HG02642 (cell line): Measurements from ENCODE around the gene ZNRF4.
"Not testable (repeated sequence)": the region's sequence is repeated elsewhere in the genome, so short reads cannot be mapped to it uniquely, and the experiment has no call there.

Experiments
- ATAC-seq: cut with Tn5 transposase; IDR thresholded peaks from one replicate; pipeline ENCODE4 v1.9.1; 2021; ENCODE audit warnings: mild to moderate bottlenecking; ENCODE audit not compliant: unreplicated experiment, poor library complexity

The ZNRF4 gene

GRCh38 chr19:5470264-5470671, 15.1 kb downstream of the ZNRF4 start:
- no peak for ATAC-seq

- ATAC-seq = no peak
Measured at GRCh38 chr19:5472286-5472685, 17.1 kb downstream of the ZNRF4 start.

DNA sequence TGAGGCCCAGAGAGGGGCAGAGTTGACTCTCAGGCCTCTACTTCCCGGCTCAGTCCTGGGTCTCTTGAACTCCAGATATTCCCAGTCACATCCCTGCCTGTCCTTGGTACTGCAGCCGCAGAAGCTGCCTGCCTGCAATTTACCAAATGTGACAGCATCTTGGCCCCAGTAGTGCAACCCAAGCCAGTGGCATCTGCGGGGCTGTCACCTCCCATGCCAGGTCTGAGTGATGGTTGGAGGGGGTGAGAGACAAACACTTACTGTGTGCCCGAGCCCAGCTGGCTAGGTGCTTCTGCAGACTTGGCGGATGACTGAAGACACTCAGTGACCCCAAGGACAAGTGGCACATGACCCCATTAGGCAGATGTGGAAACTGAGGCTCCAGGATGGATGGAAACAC, 18.4 kb downstream of the ZNRF4 start:
- ATAC-seq = no peak

DNA sequence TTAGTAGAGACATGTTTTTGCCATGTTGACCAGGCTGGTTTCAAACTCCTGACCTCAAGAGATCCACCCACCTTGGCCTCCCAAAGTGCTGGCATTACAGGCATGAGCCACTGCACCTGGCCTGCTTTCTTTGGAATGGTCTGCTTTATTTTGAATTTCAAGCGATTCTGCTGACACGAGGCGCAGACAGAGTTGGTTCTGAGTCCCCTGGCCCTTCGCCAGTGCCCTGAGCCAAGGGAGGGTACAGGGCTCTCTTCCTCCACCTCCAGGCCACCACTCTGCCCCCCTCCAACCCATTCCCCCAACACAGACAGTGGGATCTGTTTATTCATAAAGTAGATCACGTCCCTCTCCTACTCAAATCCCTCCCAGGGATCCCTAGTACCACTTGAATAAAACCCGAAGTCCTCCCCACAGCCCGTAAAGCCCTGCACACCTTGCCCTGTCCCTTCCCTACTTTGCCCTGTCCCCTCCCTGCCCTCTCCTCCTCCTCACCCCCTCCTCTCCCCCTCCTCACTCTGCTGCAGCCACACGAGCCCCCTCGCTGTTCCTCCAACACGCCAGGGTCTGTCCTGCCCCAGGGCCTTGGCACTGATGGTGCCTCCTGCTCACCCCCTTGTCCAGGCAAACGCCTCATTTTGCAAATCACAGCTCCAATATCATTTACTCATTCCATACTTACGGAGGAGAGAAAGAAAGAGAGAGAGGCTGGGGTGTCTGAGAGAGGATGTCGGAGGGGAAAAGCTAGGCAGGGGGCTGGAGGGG, 22.4 kb downstream of the ZNRF4 start:
- no peak for ATAC-seq

GRCh38 chr19:5478241-5478924, 23.2 kb downstream of the ZNRF4 start:
- ATAC-seq = no peak

DNA sequence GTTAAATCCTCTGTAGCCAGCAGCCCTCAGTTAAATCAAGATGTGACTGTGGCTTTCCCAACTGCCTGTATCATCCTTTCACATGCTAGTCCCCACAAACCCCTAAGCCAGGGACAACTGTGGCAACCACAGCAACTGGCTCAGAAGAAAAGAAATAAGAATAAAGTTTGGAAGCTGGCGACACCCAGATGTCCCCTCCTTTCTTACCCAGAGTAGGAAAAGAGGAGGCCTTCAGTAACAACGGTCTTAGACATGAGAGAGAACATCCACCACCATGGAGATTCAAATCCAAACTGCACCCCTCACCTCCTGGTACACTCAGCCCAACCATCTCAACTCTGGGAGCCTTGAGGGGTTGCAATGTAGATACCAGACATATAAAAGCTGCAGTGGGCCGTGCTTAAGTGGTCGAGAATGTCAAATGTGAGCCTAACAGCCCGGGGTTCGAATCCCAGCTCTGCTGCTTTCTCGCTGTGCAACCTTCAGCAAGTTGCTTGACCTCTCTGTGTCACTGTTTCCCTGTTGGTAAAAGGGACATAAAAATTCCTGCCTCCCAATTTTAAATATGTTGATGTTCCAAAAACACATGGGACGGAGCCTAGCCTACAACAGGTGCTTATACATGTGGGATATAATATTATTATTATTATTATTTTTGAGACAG, 23.8 kb downstream of the ZNRF4 start:
- no peak for ATAC-seq

DNA sequence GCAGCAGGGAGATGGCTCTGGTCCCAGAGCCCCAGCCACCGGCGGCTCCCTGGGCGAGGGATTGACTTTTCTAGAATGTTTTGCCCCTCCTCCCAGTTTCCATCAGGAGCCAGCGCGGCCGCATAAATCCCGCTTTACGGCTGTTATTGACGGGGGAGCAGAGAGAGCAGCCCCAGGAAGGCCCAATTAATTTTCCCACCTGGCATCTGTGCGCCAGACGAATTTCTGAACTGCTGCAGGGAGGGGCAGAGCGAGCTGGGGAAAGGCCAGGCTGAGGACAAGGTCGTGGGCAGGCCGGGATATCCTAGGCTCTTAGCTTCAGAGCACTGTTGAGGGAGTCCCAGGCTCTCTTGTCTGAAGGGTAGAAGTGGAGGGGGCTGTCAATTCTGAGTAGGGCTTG, 24.7 kb downstream of the ZNRF4 start:
- no peak for ATAC-seq

GRCh38 chr19:5480427-5480836, 25.2 kb downstream of the ZNRF4 start:
- no peak for ATAC-seq

- no peak for ATAC-seq
Measured at GRCh38 chr19:5481957-5482356, 26.7 kb downstream of the ZNRF4 start.

DNA sequence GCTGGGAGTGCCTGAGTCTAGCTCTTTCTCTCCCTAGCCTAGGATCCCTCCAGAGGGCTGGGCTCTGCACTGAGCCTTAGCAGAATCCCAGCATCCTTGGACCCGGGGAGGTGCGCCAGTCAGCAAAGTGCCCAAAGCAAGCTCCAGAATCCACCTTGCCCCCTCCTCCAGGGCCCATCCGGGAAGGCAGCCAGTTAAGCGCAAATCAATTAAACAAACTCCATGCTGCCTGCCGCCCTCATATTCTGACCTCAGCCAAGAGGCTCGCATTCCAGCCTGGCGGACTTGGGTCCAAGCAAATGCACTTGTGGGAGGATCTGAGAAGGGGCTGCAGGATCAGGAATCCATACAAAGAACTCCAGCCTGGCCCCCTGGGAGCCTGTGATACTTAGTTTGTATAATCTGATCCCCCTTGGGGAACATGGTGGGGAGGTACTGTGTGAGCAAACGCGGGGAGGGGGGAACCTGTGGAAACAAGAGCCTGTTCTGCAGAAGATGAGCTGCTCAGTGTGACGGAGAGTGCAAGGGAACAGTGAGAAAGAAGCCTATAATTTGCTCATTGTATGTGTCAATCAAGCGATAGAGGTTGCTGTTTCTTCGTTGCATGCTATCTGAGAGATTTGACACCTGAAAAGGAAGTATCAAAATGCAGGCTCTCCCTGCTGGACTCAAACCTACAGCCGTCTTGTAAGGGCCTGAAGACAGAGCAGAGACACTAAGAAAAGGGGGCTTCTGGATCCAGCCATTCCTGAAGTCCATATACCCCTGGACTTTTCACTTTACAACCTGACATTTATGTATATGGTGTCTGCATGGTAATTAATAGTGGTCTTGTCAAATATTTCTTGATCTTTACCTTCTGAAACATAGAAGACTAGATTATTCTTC, 29.4 kb downstream of the ZNRF4 start:
- ATAC-seq = no peak

DNA sequence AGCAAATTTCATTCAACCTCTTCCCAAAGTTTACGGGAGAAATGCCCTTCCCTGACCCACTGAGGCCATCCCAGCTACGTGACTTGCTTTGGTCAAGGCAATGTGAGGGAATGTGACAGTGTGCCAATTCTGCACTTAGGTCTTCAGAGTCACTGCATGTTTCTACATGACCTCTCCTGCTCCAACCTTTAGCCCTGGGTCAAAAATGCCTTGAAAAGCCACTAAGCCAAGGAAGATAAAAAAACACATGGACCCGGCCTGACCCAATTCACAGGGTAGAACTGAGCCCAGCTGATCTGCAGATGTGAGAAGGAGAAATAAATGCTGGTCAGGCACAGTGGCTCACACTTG, 30.0 kb downstream of the ZNRF4 start:
- no peak for ATAC-seq

GRCh38 chr19:5485658-5486057, 30.4 kb downstream of the ZNRF4 start:
- not testable (repeated sequence) for ATAC-seq

DNA sequence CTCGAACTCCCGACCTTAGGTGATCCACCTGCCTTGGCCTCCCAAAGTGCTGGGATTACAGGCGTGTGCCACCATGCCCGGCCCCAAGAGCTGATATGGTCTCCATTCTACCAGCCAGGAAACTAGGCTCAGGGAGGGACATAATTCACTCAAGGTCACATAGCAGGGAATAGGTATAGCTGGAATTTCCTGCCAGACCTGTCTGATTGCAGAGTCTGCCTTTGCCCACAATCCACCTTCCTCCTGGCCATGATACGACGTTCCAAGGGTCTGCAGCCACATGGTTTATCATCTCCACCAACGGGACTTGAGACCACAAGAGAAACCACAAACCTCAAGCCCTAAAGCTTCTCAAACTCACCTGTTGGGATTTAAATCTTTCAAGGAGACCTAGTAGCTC, 32.0 kb downstream of the ZNRF4 start:
- ATAC-seq = no peak

DNA sequence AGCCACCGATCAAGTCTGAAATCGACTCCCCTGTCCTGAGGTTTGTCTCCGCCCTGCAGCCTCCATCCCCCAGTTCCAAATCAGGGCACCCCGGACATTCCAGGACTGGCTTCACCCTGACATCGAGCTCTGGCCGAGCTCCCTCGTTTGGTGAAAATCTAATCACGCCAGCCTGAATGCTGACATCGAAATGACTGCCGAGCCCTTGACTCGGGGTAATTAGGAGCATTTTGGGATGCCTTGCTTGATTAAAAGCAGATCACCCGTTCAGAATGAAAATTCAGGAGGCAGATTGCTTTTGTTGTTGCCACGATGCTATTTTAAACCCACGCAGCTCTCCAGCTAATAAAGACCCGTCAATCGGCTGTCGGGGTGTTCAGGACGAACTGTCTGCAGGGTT, 34.3 kb downstream of the ZNRF4 start:
- no peak for ATAC-seq

GRCh38 chr19:5491565-5491964, 36.3 kb downstream of the ZNRF4 start:
- no peak for ATAC-seq

DNA sequence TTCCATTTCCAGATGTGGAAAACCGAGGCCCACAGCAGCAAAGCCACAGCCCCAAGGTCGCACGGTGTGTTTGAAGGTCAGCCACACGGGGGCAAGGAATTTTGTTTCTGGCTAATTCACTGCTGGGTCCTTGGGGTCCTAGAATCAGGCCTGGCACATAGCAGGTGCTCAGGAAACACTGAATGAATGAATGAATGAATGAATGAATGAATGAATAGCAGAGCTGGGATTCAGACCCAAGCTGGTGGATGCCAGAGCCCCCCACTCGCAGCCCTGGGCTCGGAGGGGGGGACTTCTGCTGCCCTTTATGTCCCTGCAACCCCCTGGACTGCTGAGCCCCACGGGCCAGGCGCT, 37.0 kb downstream of the ZNRF4 start:
- ATAC-seq = no peak

- ATAC-seq = no peak
Measured at GRCh38 chr19:5492635-5493409, 37.6 kb downstream of the ZNRF4 start.

- ATAC-seq = no peak
Measured at GRCh38 chr19:5494773-5495172, 39.6 kb downstream of the ZNRF4 start.

DNA sequence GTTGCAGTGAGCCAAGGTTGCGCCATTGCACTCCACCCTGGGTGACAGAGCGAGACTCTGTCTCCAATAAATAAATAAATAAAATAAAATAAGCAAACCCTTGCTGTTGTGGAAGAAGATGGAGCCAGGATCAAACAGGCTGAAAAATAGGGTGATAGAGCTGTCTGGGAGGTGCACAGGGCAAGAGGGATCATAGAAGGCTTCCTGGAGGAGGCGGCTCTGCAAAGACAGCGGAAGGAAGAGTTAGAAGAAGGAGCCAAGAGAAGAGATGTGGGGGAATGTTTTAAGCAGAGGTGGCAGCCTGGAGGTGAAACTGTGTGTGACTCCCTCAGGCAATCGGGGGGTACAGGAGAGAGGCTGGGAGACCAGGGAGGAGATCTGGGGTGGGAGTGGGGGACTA, 40.6 kb downstream of the ZNRF4 start:
- ATAC-seq = no peak

DNA sequence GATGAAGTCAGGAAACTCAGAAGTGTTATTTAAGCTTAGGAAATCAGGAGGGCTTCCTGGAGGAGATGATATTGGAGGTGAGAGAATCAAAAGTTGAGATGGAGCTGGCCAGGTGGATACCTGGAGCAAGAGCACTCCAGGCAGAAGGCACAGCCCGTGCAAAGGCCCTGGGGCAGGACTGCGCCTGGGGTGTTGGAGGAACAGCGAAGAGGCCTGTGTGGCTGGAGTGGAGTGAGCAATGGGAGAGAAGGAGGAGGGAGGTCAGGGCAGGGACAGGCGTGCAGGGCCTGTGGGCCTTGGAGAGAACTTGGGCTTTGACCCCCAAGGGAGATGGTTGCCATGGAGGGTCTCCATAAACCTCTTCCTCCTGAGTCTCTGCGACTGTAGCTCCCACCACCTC, 42.1 kb downstream of the ZNRF4 start:
- ATAC-seq = no peak
